Activated T-cell treated with anti-CD3 and anti-CD28 coated beads, Interleukin-2, amount 50 U/mL, for 4 hours (primary cell): ENCODE data around the gene PPP6R1. TPM values are rescaled to one million over a fixed set of nuclear protein-coding genes. Genes with fewer than 3 reads are reported as not detected.
"Not testable (repeated sequence)": the region's sequence is repeated elsewhere in the genome, so short reads cannot be mapped to it uniquely, and the experiment has no call there.

ENCODE experiments used
- ATAC-seq, 2 donors: fragments of 200-7000 bp; cut with Tn5 transposase; one replicate each; pipeline ENCODE4 v1.10.0; 2021
- DNase-seq: peaks from one replicate; pipeline ENCODE4 v3.0.0-alpha.2; 2020
- H3K27me3 Mint-ChIP-seq: one replicate; pipeline ENCODE4 v1.8.0; 2021; ENCODE audit warnings: low read depth, mixed read lengths
- H3K36me3 Mint-ChIP-seq: one replicate; pipeline ENCODE4 v1.8.0; 2022; ENCODE audit warnings: mixed read lengths; ENCODE audit not compliant: insufficient read depth
- H3K4me1 Mint-ChIP-seq: one replicate; pipeline ENCODE4 v1.8.0; 2021; ENCODE audit warnings: low read depth, mixed read lengths
- H3K4me3 Mint-ChIP-seq: one replicate; pipeline ENCODE4 v1.8.0; 2021; ENCODE audit warnings: mild to moderate bottlenecking, moderate library complexity, mixed read lengths
- H3K9me3 Mint-ChIP-seq: one replicate; pipeline ENCODE4 v1.8.0; 2021; ENCODE audit warnings: mixed read lengths
- total RNA-seq, 3 donors: library from RNA; stranded (reverse); gene quantifications; one replicate each; pipeline ENCODE4 v1.2.1, GENCODE V29; 2021

PPP6R1 gene
- total RNA-seq, 3 donors from 2014 or later = 256 to 326 (median 285) TPM

DNA sequence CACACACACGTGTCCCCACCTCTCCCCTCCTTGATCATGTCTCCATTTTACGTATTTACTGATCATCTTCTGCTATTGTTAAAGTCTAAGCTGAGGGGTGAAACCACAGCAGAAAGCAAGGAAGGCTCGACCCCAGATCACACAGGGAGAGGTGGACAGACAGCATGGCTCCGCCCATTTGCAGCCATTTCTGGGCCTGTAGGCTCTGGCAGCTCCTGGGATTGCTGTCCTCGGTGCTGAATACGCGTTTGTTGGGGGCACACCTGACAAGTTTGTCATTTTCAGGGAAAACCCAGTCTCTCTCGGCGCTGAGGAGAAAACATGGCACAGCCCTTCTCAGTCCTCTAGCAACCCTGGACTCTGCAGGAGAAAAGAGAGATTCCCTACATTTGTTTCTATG, 38.3 kb downstream of the PPP6R1 start:
- peaks cover 12% of the 10 kb centered on the region for H3K4me1 Mint-ChIP-seq
- ATAC-seq (no peak), DNase-seq (no peak)
- peaks cover 10% of the 10 kb centered on the region for H3K36me3 Mint-ChIP-seq
- peaks cover 16% of the 10 kb centered on the region for H3K9me3 Mint-ChIP-seq
- H3K27me3 Mint-ChIP-seq = peaks cover 3% of the 10 kb centered on the region
- no peak overlapping the region for H3K4me3 Mint-ChIP-seq

DNA sequence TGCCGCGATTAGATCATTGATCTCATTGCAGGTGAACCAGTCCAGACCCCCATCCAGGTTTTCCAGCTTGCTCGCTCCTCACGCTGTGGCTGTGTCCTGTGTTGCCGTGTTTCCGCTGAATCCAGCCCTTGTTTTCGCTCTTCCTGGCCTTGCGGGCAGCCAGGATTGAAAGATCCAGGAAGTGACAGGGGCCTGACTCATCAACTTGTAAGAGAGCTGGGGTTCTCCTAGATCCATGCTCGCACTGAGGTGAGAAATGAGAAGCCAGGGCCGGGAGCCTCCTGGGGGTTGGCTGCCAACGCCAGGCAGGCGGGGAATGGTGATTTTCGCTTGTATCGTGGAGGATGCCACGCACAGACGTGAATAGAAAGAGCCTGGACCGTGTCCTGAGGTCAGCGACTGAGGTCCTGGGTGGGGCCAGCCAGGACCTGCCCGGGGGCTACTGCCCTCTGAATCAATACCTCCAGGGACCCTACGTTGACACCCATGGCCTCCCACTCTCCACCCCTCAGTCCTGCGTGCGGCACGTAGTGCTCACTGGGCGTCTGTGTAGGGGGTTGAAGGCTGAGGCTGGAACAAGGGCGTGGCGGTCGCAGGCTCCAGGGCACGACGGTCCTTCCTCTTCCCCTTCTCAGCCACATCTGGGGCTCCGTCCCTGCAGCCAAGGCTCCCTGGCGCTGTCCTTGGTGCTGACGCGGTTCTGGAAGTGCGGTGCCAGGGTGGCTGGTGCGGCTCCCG, 42.2 kb downstream of the PPP6R1 start:
- peaks cover 8% of the 10 kb centered on the region for H3K36me3 Mint-ChIP-seq
- H3K9me3 Mint-ChIP-seq = peaks cover 22% of the 10 kb centered on the region
- peak overlapping the region; percentile 36 for H3K4me3 Mint-ChIP-seq
- ATAC-seq (peak; percentile 86 to 89), DNase-seq (peak; percentile 35)
- H3K27me3 Mint-ChIP-seq = peaks cover 19% of the 10 kb centered on the region
- H3K4me1 Mint-ChIP-seq = peaks cover 11% of the 10 kb centered on the region

DNA sequence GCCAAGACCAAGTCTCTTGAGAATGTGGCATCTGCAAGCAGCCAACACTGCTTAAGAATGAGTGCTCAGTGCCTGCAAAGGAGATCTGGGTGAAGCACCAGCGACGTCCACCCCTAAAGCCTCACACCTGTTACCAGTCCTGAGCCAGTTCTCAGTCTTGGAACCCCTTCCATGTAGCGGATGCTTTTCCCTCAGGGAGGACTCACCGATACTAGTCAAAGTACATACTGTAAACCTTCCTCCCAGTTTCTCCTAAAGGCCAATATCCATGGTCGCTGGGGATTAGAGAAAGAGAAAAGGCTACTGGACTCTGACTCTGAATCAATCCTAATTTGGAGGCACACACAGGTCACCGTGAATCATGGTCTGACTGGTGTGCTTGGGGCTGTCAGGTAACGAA, 45.3 kb downstream of the PPP6R1 start:
- ATAC-seq (no peak), DNase-seq (no peak)
- Mint-ChIP-seq H3K36me3 (no peaks in the 10 kb centered on the region), H3K9me3 (peaks cover 10% of the 10 kb centered on the region), H3K27me3 (peaks cover 34% of the 10 kb centered on the region), H3K4me3 (no peak overlapping the region), H3K4me1 (peaks cover 11% of the 10 kb centered on the region)

DNA sequence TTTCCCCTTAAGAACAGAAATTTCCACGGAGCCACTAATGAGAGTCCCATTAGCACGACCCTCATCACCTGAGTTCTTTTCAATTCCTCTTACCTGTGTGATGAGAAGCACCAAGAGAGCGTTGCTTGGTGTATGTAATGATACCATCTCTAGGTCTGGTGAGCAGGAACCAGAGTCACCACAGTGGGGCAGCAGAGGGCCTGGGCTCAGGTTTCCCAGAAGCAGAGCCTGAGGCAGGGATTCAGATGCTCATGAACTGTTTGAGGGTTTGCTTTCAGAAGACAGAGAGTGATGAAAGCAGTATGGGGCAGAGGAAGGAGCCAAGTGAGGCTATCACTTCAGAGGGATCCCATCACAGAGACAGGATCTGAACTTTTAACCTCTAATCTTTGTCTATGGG, 46.4 kb downstream of the PPP6R1 start:
- no peak for DNase-seq
- H3K4me1 Mint-ChIP-seq = peaks cover 11% of the 10 kb centered on the region
- peaks cover 10% of the 10 kb centered on the region for H3K9me3 Mint-ChIP-seq
- peak in 1 of 2 donors; percentile 24 for ATAC-seq
- H3K27me3 Mint-ChIP-seq = peaks cover 34% of the 10 kb centered on the region
- no peaks in the 10 kb centered on the region for H3K36me3 Mint-ChIP-seq
- no peak overlapping the region for H3K4me3 Mint-ChIP-seq

DNA sequence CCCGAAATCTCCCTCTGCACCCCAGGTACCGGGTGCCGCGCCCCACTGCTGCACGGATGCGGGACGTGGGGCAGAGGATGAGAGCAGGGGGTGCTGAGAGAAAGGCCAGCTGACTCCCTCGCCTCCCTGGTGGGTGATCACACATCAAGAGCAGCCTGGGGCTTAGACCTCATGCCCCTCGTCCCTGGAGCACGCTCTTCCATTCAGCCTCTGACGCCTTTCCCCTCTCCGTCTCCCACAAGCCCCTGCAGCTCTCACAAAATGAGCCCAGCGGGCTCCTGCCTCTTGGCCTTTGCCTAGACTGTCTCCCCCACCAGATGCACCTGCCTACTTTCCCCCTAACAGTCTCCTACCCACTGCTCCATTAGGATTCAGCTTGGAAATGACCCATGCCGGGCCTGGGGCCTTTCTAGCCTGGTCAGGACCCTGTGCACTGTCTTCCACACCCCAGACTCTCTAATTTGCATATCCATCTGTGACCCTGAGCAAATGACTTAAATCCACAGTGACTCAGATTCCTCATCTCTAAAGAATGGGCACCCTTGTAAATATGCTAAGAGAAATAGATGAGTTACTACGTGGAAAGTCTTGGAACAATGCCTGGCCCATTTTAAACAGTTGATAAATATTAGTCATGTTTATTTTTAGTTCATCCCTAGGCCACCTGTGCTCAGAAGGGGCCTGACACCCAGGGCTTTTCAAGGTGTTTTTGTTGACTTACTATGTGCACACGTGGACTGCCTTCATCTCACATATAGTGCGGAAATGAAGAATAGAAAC, 48.9 kb downstream of the PPP6R1 start:
- Mint-ChIP-seq H3K4me1 (peaks cover 2% of the 10 kb centered on the region), H3K27me3 (peaks cover 45% of the 10 kb centered on the region), H3K9me3 (peaks cover 5% of the 10 kb centered on the region), H3K36me3 (no peaks in the 10 kb centered on the region), H3K4me3 (no peak overlapping the region)
- ATAC-seq = no peak
- no peak for DNase-seq

DNA sequence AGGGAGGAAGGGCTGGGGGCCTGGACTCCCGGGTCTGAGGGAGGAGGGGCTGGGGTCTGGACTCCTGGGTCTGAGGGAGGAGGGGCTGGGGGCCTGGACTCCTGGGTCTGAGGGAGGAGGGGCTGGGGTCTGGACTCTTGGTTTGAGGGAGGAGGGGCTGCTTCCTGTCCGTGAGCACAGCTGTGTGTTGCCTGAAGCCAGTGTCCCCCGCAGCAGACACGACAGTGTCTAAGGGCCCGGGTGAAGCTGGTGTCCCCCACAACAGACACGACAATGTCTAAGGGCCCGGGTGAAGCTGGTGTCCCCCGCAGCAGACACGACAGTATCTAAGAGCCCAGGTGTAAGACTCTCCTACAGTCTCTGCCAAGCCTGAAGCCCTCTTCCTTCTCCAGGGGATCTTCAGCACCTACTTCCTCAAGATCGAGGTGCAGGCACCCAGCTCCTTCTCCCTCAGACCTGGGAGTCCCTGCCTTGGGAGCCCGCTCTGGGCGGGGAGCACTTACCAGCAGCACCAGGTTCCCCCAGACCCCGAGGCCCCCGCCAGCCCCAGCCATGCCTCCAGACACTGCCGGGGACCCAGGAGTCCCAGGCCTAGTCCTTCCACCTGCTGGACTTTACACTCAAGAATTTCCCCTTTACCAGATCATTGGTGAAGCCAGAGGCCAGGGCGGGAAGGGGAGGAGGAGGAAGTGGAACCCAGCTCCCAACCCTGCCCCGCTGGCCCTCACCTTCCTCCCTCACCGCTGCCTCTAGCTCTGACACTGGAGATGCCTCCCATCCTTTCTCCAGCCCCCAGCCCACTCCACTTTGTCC, 49.7 kb downstream of the PPP6R1 start, which contains the start of gene PTPRH:
Gene PTPRH, minus strand, starts transcription at position 622 of the 813 bp plus-strand sequence. Its CDS starts 68 bp downstream, at position 554.
- Mint-ChIP-seq H3K4me1 (peaks cover 2% of the 10 kb centered on the region), H3K36me3 (no peaks in the 10 kb centered on the region), H3K4me3 (no peak within 1 kb of the TSS), H3K9me3 (peaks cover 5% of the 10 kb centered on the region), H3K27me3 (peaks cover 50% of the 10 kb centered on the region)
- ATAC-seq (no peak), DNase-seq (no peak)

DNA sequence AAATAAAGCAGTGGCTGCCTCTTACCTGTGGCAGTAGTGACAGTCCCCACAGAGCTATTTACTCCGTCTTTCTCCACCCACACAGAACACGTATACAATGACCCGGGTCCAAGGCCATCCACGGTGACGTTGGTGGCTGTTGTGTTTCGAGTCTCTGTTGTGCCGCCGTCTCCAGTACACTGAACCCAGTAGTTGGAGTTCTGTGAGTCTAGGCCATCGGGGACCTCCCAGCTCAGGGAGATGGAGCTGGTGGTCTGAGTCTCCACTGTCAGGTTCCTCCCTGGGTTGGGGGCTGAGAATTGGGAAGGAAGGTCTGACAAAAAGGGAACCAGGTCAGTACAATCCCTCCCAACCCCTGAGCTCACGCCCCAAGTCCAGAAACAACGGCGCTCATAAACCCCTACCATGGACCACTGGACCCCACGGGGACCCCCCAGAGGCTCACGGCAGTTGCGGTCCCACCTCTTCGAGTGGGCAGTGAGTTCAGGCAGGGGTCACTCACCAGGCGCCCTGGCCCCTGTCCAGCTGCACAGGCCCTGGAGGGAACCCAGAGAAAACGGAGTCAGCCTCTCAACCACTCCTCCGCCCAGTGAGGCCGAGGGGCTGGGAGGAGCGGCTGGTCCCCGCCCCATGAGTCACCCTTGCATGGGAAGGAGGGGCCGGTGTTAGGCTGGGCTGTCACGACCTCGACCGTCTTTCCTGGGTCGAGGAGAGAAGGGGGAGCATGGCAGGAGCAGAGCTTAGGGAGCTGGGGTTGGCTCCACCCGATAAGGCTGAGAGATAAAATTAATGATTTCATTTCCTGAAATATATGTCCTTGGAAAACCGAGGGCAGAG, 51.9 kb downstream of the PPP6R1 start:
- ATAC-seq (peak; percentile 80 to 94), DNase-seq (peak; percentile 20)
- Mint-ChIP-seq H3K27me3 (peaks cover 48% of the 10 kb centered on the region), H3K4me1 (peaks cover 2% of the 10 kb centered on the region), H3K36me3 (no peaks in the 10 kb centered on the region), H3K4me3 (no peak overlapping the region), H3K9me3 (no peaks in the 10 kb centered on the region)

DNA sequence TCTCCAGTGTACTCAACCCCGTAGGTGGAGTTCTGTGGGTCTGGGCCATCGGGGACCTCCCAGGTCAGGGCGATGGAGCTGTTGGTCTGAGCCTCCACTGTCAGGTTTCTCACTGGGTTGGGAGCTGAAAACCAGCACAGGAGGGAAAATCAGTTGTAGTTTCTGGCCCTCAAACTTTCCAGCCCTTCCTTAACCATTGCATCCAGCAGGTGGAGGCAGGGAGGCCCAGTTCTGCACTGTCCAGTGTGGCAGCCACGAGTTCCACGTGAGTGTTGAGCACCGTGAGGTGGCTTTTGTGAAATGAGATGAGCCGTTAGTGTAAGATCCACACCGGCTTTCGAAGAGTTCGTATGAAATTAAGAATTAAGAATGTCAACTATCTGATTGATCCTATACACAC, 56.6 kb downstream of the PPP6R1 start:
- peaks cover 47% of the 10 kb centered on the region for H3K27me3 Mint-ChIP-seq
- not testable (repeated sequence) for H3K4me1 Mint-ChIP-seq, H3K9me3 Mint-ChIP-seq, H3K36me3 Mint-ChIP-seq, H3K4me3 Mint-ChIP-seq, ATAC-seq, DNase-seq

DNA sequence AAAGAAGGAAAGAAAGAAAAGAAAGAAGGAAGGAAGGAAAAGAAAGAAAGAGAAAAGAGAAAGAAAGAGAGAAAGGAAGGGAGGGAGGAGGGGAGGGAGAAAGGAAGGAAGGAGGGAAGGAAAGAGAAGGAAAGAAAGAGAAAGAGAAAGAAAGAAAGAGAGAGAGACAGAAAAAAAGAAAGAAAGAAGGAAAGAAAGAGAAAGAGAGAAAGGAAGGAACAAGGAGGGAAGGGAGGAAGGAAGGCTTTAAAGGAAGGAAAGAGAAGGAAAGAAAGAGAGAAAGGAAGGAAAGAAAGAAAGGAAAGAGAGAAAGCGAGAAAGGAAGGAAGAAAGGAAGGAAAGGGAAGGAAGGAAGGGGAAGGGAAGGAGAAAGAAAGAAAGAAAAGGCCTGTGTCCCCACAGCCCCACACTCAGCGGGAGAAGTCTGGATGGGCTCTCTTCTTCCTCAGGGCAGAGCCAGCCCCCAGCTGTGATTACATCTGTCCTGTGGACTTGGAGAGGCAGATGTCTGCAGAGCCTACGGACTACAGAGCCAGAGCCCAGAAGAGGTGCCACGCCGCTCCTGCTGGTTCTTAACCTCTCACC, 59.1 kb downstream of the PPP6R1 start:
- H3K4me1 Mint-ChIP-seq = no peaks in the 10 kb centered on the region
- peaks cover 29% of the 10 kb centered on the region for H3K27me3 Mint-ChIP-seq
- no peaks in the 10 kb centered on the region for H3K36me3 Mint-ChIP-seq
- ATAC-seq (no peak), DNase-seq (no peak)
- H3K9me3 Mint-ChIP-seq = no peaks in the 10 kb centered on the region
- no peak overlapping the region for H3K4me3 Mint-ChIP-seq

DNA sequence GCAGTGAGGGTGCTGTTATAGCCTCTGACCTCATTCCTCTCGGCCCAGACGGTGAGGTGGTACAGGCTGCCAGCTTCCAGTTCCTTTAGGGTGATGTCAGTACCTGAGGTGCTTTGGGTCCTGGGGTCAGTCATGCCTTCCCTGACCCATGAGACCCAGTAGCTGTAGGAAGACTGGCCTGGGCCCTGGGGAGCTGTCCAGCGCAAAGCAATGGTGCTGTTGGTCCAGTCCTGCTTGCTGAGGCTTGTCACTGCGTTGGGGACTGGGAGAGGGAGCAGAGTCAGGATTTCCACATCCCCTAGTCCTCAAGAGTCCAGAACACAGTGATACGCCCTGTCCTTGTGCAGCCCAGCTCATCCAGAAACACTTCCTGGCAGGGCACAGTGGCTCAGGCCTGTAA, 60.2 kb downstream of the PPP6R1 start:
- Mint-ChIP-seq H3K36me3 (no peaks in the 10 kb centered on the region), H3K4me3 (no peak overlapping the region), H3K9me3 (no peaks in the 10 kb centered on the region), H3K27me3 (peaks cover 24% of the 10 kb centered on the region), H3K4me1 (no peaks in the 10 kb centered on the region)
- DNase-seq (no peak), ATAC-seq (no peak)

DNA sequence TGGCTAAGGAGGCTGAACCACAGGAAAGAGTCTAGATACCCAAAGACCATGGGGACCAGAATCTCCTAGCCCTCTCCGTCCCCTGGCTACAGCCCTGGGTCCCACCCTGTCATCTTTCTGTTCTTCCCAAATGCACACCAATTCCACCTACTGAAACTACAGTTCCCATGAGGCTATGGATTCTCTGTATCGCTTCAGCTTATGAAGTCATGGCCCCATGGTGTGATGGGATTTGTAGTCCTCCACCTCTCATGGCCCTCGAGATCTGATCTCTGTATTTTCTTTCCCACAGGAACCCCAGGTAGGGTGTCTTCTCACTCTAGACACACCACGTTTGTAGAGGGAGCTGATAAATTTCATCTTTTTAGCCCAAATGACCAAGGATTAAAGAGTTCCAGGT, 61.3 kb downstream of the PPP6R1 start:
- Mint-ChIP-seq H3K9me3 (no peaks in the 10 kb centered on the region), H3K36me3 (no peaks in the 10 kb centered on the region), H3K27me3 (peaks cover 21% of the 10 kb centered on the region), H3K4me1 (no peaks in the 10 kb centered on the region), H3K4me3 (no peak overlapping the region)
- DNase-seq (no peak), ATAC-seq (no peak)

DNA sequence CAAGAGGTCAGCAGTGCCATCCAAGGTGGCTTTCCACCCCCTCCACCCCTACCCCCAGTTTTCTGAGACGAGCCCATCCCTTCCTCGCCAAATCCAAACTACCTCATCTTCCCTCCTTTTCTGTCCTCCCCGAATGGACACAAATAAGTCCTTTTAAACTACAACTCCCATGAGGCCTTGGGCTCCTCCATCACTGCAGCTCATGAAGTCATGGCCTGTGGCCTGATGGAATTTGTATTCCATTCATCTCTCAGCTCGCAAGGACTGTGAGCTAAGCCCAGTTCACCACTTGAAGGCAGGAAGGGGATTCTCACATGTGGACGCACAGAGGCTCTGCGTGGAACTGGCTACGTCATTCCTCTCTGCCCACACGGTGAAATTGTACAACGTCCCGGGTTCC, 62.0 kb downstream of the PPP6R1 start:
- Mint-ChIP-seq H3K4me1 (no peaks in the 10 kb centered on the region), H3K4me3 (no peak overlapping the region), H3K36me3 (no peaks in the 10 kb centered on the region), H3K27me3 (peaks cover 21% of the 10 kb centered on the region), H3K9me3 (no peaks in the 10 kb centered on the region)
- no peak for DNase-seq
- ATAC-seq = no peak

DNA sequence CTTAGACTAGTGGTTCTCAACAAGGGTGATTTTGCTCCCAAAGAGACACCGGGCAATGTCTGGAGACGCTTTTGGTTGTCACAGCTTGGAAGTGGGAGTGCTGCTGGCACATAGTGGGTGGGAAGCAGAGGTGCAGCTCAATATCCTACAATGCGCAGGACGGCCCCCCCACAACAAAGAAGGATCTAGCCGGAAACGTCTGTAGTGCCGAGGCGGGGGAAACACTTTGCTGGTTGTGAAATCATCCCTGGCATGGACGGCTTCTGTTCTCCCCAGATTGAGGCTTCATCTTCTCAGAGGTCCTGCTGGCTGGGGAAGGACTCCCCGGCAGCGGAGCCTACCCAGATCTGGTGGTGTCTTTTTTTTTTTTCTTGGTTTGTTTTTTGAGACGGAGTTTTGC, 65.3 kb downstream of the PPP6R1 start:
- Mint-ChIP-seq H3K4me3 (no peak overlapping the region), H3K4me1 (peaks cover 3% of the 10 kb centered on the region), H3K27me3 (peaks cover 16% of the 10 kb centered on the region), H3K9me3 (no peaks in the 10 kb centered on the region), H3K36me3 (no peaks in the 10 kb centered on the region)
- no peak for ATAC-seq
- no peak for DNase-seq
